GM23338 (cell line): ENCODE data around the gene TOX2. TPM values are rescaled to one million over a fixed set of nuclear protein-coding genes. Genes with fewer than 3 reads are reported as not detected.

Experiments used
- ATAC-seq: fragments of 200-7000 bp; cut with Tn5 transposase; 3 replicates; pipeline ENCODE4 v1.9.1; 2020
- DNase-seq: peaks from one replicate; pipeline ENCODE4 v3.0.0-alpha.2; 2015; ENCODE audit warnings: low spot score
- H2AFZ ChIP-seq: fragments of 200-600 bp; sonication (generic); 2 replicates; pipeline ENCODE4 v1.8.0; 2016; ENCODE audit warnings: antibody characterized with exemption, mild to moderate bottlenecking, moderate library complexity
- H3F3A ChIP-seq: fragments of 200-600 bp; sonication (generic); replicated peaks from 2 replicates; pipeline ENCODE4 v1.8.0; 2017; ENCODE audit warnings: antibody characterized with exemption, mixed run types, low read depth
- H3K27ac ChIP-seq: fragments of 200-600 bp; sonication (generic); 2 replicates; pipeline ENCODE4 v1.6.1; 2016; ENCODE audit warnings: low read depth
- H3K27me3 ChIP-seq: fragments of 200-600 bp; sonication (generic); 2 replicates; pipeline ENCODE4 v1.8.0; 2016; ENCODE audit warnings: mild to moderate bottlenecking, mixed run types, moderate library complexity; ENCODE audit not compliant: insufficient read depth
- H3K36me3 ChIP-seq: fragments of 200-600 bp; sonication (generic); 2 replicates; pipeline ENCODE4 v1.8.0; 2016; ENCODE audit warnings: mild to moderate bottlenecking; ENCODE audit not compliant: insufficient read depth
- H3K4me1 ChIP-seq: fragments of 200-600 bp; sonication (generic); 2 replicates; pipeline ENCODE4 v1.8.0; 2016; ENCODE audit warnings: mild to moderate bottlenecking, moderate library complexity; ENCODE audit not compliant: insufficient read depth
- H3K4me2 ChIP-seq: fragments of 200-600 bp; sonication (generic); 2 replicates; pipeline ENCODE4 v1.7.1; 2017; ENCODE audit warnings: mixed run types
- H3K4me3 ChIP-seq: fragments of 200-600 bp; sonication (generic); 2 replicates; pipeline ENCODE4 v1.6.1; 2016; ENCODE audit warnings: mixed run types
- H3K79me2 ChIP-seq: fragments of 200-600 bp; sonication (generic); replicated peaks from 2 replicates; pipeline ENCODE4 v1.8.0; 2017; ENCODE audit warnings: mild to moderate bottlenecking; ENCODE audit not compliant: insufficient read depth
- H3K9me2 ChIP-seq: fragments of 200-600 bp; sonication (generic); 2 replicates; pipeline ENCODE4 v1.8.0; 2017; ENCODE audit not compliant: insufficient read depth
- H4K20me1 ChIP-seq: fragments of 200-600 bp; sonication (generic); replicated peaks from 2 replicates; pipeline ENCODE4 v1.8.0; 2017; ENCODE audit warnings: mild to moderate bottlenecking; ENCODE audit not compliant: insufficient read depth
- H3K27ac Mint-ChIP-seq: 2 replicates; pipeline ENCODE4 v1.8.0; 2020; ENCODE audit warnings: inconsistent platforms, mild to moderate bottlenecking, moderate library complexity, mixed read lengths
- H3K27me3 Mint-ChIP-seq: 3 replicates; pipeline ENCODE4 v1.8.0; 2022; ENCODE audit warnings: low read depth, mild to moderate bottlenecking, moderate library complexity, mixed read lengths, inconsistent platforms; ENCODE audit not compliant: insufficient read depth, poor library complexity
- H3K36me3 Mint-ChIP-seq: 3 replicates; pipeline ENCODE4 v1.8.0; 2021; ENCODE audit warnings: low read depth, mild to moderate bottlenecking, inconsistent platforms, moderate library complexity, mixed read lengths
- H3K4me1 Mint-ChIP-seq: 3 replicates; pipeline ENCODE4 v1.8.0; 2020; ENCODE audit warnings: mild to moderate bottlenecking, inconsistent platforms, mixed read lengths
- H3K4me3 Mint-ChIP-seq: 3 replicates; pipeline ENCODE4 v1.8.0; 2021; ENCODE audit warnings: moderate library complexity, mild to moderate bottlenecking, inconsistent platforms, mixed read lengths
- H3K9me3 Mint-ChIP-seq: 3 replicates; pipeline ENCODE4 v1.8.0; 2020; ENCODE audit warnings: moderate library complexity, mild to moderate bottlenecking, inconsistent platforms, mixed read lengths
- ETS1 ChIP-seq: IDR thresholded peaks from 2 replicates; pipeline ENCODE4 v1.6.1; 2016; ENCODE audit warnings: antibody characterized with exemption
- EZH2 ChIP-seq: fragments of 200-600 bp; sonication (generic); IDR thresholded peaks from one replicate; pipeline ENCODE4 v1.8.0; 2017; ENCODE audit warnings: antibody characterized with exemption, mild to moderate bottlenecking, low read depth; ENCODE audit not compliant: unreplicated experiment
- EZH2phosphoT487 ChIP-seq: fragments of 200-600 bp; sonication (generic); IDR thresholded peaks from one replicate; pipeline ENCODE4 v1.8.1; 2018; ENCODE audit warnings: antibody characterized with exemption; ENCODE audit not compliant: unreplicated experiment
- NANOG ChIP-seq: IDR thresholded peaks from 2 replicates; pipeline ENCODE4 v1.6.1; 2016; ENCODE audit warnings: antibody characterized with exemption, borderline replicate concordance
- POLR2AphosphoS5 ChIP-seq: IDR thresholded peaks from 2 replicates; pipeline ENCODE4 v1.6.1; 2016; ENCODE audit warnings: antibody characterized with exemption, low read depth
- REST ChIP-seq: IDR thresholded peaks from one replicate; pipeline ENCODE4 v1.6.1; 2018; ENCODE audit warnings: antibody characterized with exemption; ENCODE audit not compliant: unreplicated experiment
- ZNF331 ChIP-seq: fragments of 250-450 bp; sonication (Bioruptor Pico); IDR thresholded peaks from 2 replicates; pipeline ENCODE4 v1.5.0; 2020; ENCODE audit warnings: low read depth, mild to moderate bottlenecking, moderate library complexity
- polyA plus RNA-seq: library from polyadenylated mRNA; unstranded; fragments of >200 nt; fragmentation: Nextera tagmentation; extraction: Ambion mirVana; gene quantifications from 2 replicates; pipeline ENCODE4 v1.2.1, GENCODE V29; 2016
- total RNA-seq: library from RNA; depleted of rRNA; stranded (reverse); fragments of >200 nt; shearing (Covaris generic); gene quantifications from 2 replicates; pipeline ENCODE4 v1.2.3, GENCODE V29; 2014
- TF ChIP-seq, protein P1 (sequence below), 2 experiments: fragments of 200-600 bp in 1 of 2; sonication (generic) in 1 of 2; conservative IDR thresholded peaks; 2 replicates each; pipeline versions ENCODE4 v1.5.1 to v1.6.1; 2016 to 2017; ENCODE audit warnings: antibody characterized with exemption in 2 of 2, low read depth in 2 of 2, mild to moderate bottlenecking in 2 of 2, moderate library complexity in 1 of 2
- TF ChIP-seq, protein P2 (sequence below): fragments of 250-450 bp; sonication (Bioruptor Pico); IDR thresholded peaks from 2 replicates; pipeline ENCODE4 v1.5.0; 2020; ENCODE audit warnings: mild to moderate bottlenecking, moderate library complexity

The TOX2 gene
- total and polyA plus RNA-seq, 2 experiments from 2014 or later, result 1.4 to 1.5 TPM

- H3K4me3 ChIP-seq, result no peak overlapping the region
- H3K4me2 ChIP-seq, result no peak overlapping the region
- no peak overlapping the region for H2AFZ ChIP-seq
- H3K27ac ChIP-seq, result no peak overlapping the region
- no peak for ATAC-seq
- no peaks in the 10 kb centered on the region for H3K9me3 Mint-ChIP-seq
- H3K36me3 Mint-ChIP-seq, result no peaks in the 10 kb centered on the region
- no peaks in the 10 kb centered on the region for H3K36me3 ChIP-seq
- H3K4me1 Mint-ChIP-seq, result no peaks in the 10 kb centered on the region; the same call in 2 of the 3 replicates
- peaks cover 2% of the 10 kb centered on the region for H3K27me3 Mint-ChIP-seq
- H3F3A ChIP-seq, result no peaks in the 10 kb centered on the region
- no peak overlapping the region for H3K27ac Mint-ChIP-seq
- no peaks in the 10 kb centered on the region for H4K20me1 ChIP-seq
- H3K27me3 ChIP-seq, result no peaks in the 10 kb centered on the region
- no peak overlapping the region for H3K4me3 Mint-ChIP-seq
- no peak for TF ChIP-seq POLR2AphosphoS5
- TF ChIP-seq, protein P1, sequence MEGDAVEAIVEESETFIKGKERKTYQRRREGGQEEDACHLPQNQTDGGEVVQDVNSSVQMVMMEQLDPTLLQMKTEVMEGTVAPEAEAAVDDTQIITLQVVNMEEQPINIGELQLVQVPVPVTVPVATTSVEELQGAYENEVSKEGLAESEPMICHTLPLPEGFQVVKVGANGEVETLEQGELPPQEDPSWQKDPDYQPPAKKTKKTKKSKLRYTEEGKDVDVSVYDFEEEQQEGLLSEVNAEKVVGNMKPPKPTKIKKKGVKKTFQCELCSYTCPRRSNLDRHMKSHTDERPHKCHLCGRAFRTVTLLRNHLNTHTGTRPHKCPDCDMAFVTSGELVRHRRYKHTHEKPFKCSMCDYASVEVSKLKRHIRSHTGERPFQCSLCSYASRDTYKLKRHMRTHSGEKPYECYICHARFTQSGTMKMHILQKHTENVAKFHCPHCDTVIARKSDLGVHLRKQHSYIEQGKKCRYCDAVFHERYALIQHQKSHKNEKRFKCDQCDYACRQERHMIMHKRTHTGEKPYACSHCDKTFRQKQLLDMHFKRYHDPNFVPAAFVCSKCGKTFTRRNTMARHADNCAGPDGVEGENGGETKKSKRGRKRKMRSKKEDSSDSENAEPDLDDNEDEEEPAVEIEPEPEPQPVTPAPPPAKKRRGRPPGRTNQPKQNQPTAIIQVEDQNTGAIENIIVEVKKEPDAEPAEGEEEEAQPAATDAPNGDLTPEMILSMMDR (conservative IDR thresholded peaks at IDR 0.05; ENCODE audit: low read depth in 2 of 2), result no peak
- TF ChIP-seq EZH2phosphoT487, result no peak
- TF ChIP-seq NANOG, result no peak
- TF ChIP-seq ZNF331 (CRISPR knock-in tag), result no peak
- no peak for DNase-seq
- 0 out of 2 replicates have a peak, but pooled peaks cover 5% of the 10 kb centered on the region for H3K9me2 ChIP-seq
- no peaks in the 10 kb centered on the region for H3K4me1 ChIP-seq
- H3K79me2 ChIP-seq, result no peaks in the 10 kb centered on the region
Observed at GRCh38 chr20:43981540-43981939, 66.9 kb downstream of the TOX2 start.

GRCh38 chr20:43982016-43982415 lies 67.4 kb downstream of the TOX2 start:
- H3K4me1 Mint-ChIP-seq, result no peaks in the 10 kb centered on the region; the same call in 2 of the 3 replicates

More at GRCh38 chr20:43982016-43982415, 67.4 kb downstream of the TOX2 start:
- H4K20me1 ChIP-seq, result no peaks in the 10 kb centered on the region
- H3K27ac ChIP-seq, result no peak overlapping the region
- H3K79me2 ChIP-seq, result no peaks in the 10 kb centered on the region
- H3K27me3 Mint-ChIP-seq, result peaks cover 2% of the 10 kb centered on the region
- no peak overlapping the region for H3K4me2 ChIP-seq
- no peak overlapping the region for H3K27ac Mint-ChIP-seq
- TF ChIP-seq EZH2phosphoT487, result no peak
- TF ChIP-seq ETS1, result no peak
- no peak for TF ChIP-seq REST
- no peak for TF ChIP-seq POLR2AphosphoS5
- no peak for TF ChIP-seq NANOG
- no peak for TF ChIP-seq EZH2
- TF ChIP-seq, protein P2, sequence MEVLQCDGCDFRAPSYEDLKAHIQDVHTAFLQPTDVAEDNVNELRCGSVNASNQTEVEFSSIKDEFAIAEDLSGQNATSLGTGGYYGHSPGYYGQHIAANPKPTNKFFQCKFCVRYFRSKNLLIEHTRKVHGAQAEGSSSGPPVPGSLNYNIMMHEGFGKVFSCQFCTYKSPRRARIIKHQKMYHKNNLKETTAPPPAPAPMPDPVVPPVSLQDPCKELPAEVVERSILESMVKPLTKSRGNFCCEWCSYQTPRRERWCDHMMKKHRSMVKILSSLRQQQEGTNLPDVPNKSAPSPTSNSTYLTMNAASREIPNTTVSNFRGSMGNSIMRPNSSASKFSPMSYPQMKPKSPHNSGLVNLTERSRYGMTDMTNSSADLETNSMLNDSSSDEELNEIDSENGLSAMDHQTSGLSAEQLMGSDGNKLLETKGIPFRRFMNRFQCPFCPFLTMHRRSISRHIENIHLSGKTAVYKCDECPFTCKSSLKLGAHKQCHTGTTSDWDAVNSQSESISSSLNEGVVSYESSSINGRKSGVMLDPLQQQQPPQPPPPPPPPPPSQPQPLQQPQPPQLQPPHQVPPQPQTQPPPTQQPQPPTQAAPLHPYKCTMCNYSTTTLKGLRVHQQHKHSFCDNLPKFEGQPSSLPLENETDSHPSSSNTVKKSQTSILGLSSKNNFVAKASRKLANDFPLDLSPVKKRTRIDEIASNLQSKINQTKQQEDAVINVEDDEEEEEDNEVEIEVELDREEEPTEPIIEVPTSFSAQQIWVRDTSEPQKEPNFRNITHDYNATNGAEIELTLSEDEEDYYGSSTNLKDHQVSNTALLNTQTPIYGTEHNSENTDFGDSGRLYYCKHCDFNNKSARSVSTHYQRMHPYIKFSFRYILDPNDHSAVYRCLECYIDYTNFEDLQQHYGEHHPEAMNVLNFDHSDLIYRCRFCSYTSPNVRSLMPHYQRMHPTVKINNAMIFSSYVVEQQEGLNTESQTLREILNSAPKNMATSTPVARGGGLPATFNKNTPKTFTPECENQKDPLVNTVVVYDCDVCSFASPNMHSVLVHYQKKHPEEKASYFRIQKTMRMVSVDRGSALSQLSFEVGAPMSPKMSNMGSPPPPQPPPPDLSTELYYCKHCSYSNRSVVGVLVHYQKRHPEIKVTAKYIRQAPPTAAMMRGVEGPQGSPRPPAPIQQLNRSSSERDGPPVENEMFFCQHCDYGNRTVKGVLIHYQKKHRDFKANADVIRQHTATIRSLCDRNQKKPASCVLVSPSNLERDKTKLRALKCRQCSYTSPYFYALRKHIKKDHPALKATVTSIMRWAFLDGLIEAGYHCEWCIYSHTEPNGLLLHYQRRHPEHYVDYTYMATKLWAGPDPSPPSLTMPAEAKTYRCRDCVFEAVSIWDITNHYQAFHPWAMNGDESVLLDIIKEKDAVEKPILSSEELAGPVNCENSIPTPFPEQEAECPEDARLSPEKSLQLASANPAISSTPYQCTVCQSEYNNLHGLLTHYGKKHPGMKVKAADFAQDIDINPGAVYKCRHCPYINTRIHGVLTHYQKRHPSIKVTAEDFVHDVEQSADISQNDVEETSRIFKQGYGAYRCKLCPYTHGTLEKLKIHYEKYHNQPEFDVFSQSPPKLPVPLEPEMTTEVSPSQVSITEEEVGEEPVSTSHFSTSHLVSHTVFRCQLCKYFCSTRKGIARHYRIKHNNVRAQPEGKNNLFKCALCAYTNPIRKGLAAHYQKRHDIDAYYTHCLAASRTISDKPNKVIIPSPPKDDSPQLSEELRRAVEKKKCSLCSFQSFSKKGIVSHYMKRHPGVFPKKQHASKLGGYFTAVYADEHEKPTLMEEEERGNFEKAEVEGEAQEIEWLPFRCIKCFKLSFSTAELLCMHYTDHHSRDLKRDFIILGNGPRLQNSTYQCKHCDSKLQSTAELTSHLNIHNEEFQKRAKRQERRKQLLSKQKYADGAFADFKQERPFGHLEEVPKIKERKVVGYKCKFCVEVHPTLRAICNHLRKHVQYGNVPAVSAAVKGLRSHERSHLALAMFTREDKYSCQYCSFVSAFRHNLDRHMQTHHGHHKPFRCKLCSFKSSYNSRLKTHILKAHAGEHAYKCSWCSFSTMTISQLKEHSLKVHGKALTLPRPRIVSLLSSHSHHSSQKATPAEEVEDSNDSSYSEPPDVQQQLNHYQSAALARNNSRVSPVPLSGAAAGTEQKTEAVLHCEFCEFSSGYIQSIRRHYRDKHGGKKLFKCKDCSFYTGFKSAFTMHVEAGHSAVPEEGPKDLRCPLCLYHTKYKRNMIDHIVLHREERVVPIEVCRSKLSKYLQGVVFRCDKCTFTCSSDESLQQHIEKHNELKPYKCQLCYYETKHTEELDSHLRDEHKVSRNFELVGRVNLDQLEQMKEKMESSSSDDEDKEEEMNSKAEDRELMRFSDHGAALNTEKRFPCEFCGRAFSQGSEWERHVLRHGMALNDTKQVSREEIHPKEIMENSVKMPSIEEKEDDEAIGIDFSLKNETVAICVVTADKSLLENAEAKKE, result no peak
- TF ChIP-seq ZNF331 (CRISPR knock-in tag), result no peak
- no peak for DNase-seq
- 0 out of 2 replicates have a peak, but pooled peaks cover 3% of the 10 kb centered on the region for H3K9me2 ChIP-seq
- ATAC-seq, result no peak
- no peaks in the 10 kb centered on the region for H3K36me3 Mint-ChIP-seq
- H3K9me3 Mint-ChIP-seq, result no peaks in the 10 kb centered on the region
- no peaks in the 10 kb centered on the region for H3K36me3 ChIP-seq
- no peak overlapping the region for H2AFZ ChIP-seq
- H3K27me3 ChIP-seq, result no peaks in the 10 kb centered on the region
- no peaks in the 10 kb centered on the region for H3F3A ChIP-seq
- H3K4me1 ChIP-seq, result no peaks in the 10 kb centered on the region
- no peak overlapping the region for H3K4me3 Mint-ChIP-seq
- no peak overlapping the region for H3K4me3 ChIP-seq
